ENCODE measurements around the gene STAC2. TPM values are rescaled to one million over a fixed set of nuclear protein-coding genes. Genes with fewer than 3 reads are reported as not detected.
A peak's percentile ranks its signal among the peaks of the same experiment; 100 is the strongest.

The STAC2 gene
- total RNA-seq, 2 donors from 2014 or later, result 0.71 to 1.2 TPM

DNA sequence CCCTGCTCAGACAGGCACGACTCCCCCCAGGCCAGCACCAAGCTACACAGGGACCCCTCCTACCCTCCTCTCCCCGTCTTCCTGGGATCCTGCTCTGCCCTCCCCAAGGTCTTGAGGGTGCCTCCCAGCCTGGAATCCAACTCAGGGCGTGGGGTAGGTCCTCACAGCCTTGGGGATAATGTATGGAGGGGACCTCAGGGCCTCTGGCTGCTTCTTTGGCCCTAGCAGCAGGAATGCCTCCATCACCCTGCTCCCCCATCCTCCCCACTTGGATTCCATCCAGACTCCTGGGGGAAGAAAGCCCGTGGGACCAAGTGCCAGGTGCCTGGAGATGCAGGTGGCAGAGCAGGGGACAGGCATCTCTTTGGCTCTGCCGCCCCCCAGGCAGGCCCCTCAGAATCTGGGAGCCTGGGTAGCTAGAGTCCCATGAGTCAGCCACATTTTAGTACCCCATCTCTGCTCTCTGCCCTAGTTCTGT is 10.7 kb upstream of the STAC2 start:
- peak; percentile 36 for DNase-seq (ENCODE audit: low spot score)
- intact Hi-C loops (cut with DNase I), result loop anchor here in 1 of 2 donors (10.0 kb wide), 1 partner anchor 252 kb away; no protein-coding TSS in a partner anchor

DNA sequence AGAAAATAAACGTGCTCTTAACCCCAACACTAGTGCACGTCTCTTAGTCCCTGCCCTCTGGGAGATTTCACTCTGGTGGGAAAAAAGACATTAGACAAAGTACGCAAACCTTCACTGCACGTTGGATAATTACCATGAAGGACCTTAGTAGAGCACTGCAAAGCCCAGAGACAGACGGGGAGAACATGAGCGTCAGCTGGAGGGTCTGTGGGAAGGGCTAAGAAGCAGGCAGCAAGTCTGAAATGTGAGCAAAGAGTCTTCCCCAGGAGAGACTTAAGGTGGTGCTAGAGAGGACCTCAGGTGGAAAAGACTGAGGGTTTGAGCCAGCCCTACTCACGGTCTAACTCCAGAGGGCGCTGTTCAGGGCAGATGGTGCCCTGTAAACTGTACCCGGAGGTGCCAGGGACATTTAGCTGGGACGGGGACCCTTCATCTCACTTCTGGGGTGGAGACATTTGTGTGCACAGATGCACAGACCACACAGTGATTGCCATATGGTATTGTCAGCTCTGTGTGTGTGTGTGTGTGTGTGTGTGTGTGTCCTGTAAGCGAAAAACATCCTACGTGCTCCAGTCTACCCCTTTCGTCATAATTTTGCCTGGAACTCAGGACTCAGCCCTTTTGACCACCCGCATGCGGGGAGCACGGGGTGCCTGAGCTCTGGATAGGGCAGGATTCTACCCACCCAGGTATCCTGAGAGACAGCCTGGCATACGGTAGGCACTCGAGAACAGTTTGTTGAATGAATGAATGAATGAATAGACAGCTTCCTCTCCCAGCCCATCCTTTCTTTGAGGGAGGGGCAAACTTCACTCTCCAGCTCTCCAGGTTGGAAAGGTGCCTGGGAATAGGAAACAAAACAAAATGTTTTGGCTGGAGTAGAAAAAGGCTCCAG is 10.1 kb upstream of the STAC2 start:
- DNase-seq (ENCODE audit: low spot score), result peak; percentile 19
- intact Hi-C loops (cut with DNase I), result loop anchor here in 1 of 2 donors (10.0 kb wide), 1 partner anchor 251 kb away; no protein-coding TSS in a partner anchor

- no peak for DNase-seq (ENCODE audit: low spot score)
- intact Hi-C loops (cut with DNase I), result loop anchor here in 1 of 2 donors (10.0 kb wide), 1 partner anchor 247 kb away; no protein-coding TSS in a partner anchor
These were observed 6.1 kb upstream of the STAC2 start for GRCh38 chr17:39231591-39232551.

- intact Hi-C loops (cut with DNase I), result loop anchor here in 1 of 2 donors (10.0 kb wide), 1 partner anchor 246 kb away; no protein-coding TSS in a partner anchor
- DNase-seq (ENCODE audit: low spot score), result no peak
These were observed 5.4 kb upstream of the STAC2 start for GRCh38 chr17:39231091-39231561.

DNA sequence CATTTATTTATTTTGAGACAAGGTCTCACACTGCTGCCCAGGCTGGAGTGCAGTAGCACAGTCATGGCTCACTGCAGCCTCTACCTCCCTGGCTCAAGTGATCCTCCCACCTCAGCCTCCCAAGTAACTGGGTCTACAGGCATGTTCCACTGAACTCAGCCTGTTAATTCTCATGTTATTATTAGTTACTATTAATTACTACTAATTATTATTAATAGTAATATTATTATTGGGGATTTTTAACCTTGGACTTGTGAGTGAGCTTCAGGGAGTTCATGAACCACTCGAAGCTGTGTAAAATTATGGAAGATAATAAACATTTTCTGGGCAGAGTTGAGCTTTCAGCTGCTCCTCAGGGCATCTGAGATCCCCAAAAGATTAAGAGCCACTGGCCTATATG is 4.6 kb upstream of the STAC2 start:
- intact Hi-C loops (cut with DNase I), result loop anchor here in 1 of 2 donors (10.0 kb wide), 1 partner anchor 246 kb away; no protein-coding TSS in a partner anchor
- no peak for DNase-seq (ENCODE audit: low spot score)

DNA sequence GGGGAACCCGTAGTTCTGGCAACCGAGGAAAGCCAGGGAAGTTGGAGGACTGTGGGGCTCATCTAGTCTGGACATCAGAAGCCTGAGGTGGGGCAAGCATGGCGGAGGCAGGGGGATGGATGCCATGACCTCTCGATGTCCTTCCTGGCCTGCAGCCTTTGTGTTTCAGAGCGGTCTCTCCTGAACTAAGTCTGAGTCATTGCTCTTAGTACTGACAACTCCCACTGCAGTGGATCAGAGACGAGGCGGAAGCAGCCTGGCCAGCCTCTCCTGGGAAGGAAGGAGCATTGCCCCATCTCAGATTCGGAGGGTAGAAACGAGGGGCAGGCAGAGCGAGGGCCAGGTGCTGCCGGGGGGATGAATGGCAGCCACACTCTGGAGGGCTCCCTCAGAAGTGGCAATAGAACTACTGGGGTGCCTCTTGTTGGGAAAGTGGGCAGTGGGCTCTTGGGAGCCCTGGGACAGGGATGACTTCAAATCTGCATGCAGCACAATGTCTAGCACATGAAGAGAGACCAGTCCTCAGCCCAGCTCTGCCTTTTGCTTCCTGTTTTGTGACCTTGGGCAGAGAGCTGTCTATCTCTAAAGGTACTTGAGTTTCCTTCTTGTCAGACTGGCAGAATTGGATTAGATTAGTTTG is 3.6 kb upstream of the STAC2 start:
- intact Hi-C loops (cut with DNase I), result no loop called here
- DNase-seq (ENCODE audit: low spot score), result no peak

DNA sequence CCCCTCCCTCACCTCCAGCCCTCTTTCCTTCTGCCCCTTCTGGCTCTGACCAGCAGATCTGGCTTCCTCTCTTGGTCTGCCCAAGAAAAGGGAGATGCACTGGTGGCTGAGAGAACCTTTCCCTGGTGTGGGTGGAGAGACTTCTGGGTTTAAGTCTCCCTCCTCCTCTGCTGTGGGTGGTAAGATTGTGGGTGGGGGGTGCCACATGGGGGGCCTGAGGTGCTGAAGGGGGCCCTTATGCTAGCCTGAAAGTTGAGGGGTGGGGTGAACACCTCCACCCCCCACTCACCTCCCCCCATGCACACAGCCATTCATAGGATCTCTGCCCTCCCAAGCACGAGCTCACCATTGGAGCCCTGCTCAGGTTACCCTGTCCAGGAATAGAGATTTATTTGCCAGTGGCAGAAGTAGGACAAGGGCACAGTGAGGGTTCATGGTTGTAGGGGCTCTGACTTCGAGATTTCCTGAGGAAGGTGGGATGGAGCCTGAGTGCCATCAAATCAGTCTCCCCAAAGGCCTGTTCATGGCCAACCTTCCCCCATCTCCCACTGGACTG is 1.7 kb upstream of the STAC2 start:
- intact Hi-C loops (cut with DNase I), result no loop called here
- DNase-seq (ENCODE audit: low spot score), result no peak

DNA sequence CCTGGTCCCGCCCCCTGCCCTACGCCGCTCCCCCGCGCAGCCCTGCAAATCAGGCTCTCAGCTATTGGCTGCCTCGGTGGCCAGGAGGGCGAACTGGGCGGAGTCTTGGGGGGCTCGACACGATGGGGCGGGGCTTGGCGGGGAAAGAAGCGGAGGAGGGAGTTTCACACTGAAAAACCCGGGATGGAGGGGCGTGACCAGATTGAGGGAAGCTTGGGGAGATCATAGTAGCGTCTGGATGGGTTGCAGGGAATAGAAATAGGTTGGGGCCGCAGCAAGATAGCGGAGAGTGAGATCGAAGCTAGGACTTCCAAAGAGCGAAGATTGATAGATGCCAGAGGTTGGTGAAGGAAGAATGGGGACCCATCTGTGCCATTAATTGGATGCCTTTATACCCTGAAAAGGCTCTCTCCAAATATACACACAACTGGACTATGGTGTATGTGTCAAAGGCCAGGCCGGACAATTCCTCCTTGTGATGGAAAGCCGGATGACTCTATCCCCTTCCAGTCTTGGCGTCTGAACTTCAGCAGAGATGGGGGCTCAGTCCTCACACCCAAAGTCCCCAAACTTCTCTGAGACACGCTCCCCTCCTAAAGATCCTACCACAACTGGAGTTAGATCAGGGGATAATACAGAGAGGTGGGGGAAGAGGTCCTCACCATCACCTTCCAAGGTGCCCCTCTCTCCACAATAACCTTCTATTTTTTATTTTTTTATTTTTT is 376 bp upstream of the STAC2 start:
- intact Hi-C loops (cut with DNase I), result no loop called here
- peak; percentile 90 for DNase-seq (ENCODE audit: low spot score)

DNA sequence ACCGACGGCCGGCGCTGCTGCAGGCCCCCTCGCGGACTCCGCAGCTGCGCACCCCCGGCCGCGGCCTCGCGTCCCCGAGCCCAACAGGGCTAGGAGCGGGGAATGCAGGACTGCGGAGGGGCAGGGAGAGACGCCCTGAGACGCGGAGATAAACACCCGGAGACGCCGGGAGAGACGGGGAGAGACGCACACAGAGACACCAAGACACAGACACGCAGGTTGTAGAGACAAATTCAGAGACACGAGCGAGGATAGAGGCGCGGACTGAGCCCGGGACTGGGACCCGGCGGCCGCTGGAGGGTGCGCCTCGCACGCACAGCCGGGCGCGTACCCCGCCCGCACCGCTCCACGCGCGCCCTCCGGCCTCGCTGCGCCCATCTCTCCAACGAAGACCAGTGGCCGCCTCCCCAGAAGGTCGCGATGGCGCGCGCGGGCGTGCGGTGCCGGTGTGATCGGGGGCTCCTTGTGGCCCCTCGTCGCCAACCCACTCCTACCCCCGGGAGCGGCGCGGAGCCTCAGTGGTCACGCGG is 902 bp downstream of the STAC2 start:
- intact Hi-C loops (cut with DNase I), result no loop called here
- no peak for DNase-seq (ENCODE audit: low spot score)

DNA sequence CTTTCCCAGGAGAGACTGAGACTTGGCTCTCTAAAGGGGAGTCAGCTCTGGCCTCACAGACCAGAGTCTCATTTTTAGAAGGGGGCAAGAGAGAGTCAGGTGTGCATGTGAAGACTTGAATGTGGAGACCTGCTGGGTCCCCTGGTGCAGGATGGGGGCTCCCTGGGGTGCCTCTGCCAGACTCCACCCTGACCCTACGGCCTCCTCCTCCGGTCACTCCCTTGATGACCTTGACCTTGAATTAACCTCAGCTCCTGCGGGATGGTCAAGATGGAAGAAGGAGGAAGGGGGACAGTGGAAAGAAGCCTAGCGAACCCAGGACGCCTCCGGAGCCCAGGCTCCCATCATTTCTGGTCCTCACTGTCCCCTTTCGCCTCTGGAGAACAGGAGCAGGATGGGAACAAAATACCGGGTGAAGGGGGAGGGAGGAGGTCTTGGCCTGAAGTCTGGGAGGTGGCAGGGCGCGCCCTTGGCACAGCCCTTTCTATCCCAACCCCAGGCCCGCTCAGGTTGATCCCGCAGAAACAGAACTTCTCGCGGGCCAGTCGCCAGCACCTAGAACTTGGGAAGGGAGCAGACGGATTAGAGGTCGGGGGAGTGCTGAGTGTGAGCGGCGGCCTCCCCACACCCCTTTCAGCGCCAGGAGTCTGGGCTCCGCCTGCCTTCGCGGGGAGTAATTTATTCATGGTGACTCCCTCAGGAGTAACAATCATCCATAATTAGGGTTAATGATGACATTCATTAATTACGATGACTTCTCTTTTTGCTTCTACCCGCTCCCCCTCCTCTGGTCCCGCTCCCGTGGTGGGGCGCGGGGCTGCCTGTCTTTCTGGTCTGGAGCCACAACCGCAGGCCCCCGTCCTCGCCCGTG is 1.6 kb downstream of the STAC2 start:
- intact Hi-C loops (cut with DNase I), result no loop called here
- DNase-seq (ENCODE audit: low spot score), result no peak

DNA sequence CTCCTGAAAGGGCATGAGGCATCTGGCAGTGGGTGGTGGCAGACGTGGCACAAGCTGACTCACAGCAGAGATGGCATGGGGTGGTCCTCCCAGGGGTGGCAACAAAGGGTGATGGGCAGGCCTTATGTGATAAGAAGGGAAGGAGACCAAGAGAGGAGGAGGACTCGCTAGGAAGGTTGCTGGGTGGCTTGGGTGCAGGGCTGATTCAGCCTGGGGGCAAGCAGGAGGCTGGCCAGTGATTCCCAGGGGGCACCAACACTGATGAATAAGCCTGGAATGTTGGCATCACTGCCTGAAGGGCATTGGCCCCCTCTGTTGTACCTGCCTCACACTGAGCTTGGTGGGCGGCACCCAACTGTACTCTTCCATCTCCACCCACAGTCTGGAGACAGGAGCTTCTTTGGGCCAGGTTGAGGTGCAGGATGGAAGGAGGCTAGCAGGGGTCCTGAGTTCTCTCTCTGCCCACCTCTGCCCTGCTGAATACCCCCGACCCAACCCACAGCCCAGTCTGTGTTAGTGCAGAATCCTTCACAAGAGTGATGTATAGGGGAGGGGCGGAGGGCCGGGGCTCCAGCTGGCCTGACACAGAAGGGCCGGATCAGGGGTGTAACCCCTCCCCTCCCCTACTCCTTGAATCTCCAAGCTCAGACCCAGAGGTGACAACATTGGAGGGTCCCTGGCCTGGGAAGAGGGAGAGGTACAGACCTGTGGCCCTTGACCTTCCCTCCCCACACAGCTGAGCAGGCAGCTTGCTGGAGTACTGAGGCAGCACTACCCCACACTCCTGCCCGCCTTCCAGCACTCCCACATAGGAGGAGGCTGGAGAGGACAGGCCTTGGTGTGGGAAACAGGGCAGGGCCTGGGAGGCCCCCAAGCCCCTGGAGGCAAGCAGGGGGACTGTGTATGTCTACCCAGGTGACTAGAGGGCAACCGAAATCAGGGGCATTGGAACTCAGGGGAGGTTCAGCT is 2.6 kb downstream of the STAC2 start:
- DNase-seq (ENCODE audit: low spot score), result no peak
- intact Hi-C loops (cut with DNase I), result no loop called here

DNA sequence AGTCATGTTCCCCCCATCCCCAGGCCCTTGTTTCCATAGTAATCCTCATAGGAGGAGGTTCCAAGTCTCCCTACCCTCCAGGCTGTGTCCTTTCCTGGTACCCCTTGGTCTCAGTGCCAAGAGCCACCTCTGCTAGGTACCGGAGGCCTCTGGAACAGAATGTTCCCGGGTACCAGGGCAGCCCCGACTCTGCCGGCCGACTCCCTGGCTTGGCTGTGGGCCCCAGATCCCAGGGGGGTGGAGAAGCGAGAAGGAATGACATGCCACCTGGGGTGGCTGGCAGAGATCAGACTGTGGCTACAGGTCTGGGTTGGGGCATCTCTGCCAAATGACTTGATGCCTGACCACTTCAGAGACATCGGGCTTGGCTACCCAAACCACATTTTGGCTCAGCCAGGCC is 3.6 kb downstream of the STAC2 start:
- intact Hi-C loops (cut with DNase I), result no loop called here
- DNase-seq (ENCODE audit: low spot score), result no peak

DNA sequence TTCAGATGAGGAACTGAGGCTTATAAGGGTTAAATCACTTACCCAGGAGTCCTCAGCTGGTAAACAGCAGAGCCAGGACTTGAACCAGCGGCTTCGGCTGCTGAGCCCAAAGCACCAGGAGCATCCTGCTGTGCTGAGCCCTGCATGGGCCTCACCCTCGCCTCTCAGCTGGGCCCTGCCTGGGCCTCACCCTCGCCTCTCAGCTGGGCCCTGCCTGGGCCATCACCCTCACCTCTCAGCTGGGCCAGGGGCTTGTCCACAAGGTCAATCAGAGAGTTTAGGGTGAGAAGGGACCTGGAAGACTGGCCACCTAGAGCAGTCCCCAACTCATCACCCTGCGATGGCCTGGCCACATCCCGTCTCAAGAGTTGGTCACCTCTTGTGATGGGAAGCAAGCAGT is 4.2 kb downstream of the STAC2 start:
- no peak for DNase-seq (ENCODE audit: low spot score)
- intact Hi-C loops (cut with DNase I), result no loop called here

GRCh38 chr17:39219647-39220154 is 6.0 kb downstream of the STAC2 start:
- no peak for DNase-seq (ENCODE audit: low spot score)
- intact Hi-C loops (cut with DNase I), result no loop called here

DNA sequence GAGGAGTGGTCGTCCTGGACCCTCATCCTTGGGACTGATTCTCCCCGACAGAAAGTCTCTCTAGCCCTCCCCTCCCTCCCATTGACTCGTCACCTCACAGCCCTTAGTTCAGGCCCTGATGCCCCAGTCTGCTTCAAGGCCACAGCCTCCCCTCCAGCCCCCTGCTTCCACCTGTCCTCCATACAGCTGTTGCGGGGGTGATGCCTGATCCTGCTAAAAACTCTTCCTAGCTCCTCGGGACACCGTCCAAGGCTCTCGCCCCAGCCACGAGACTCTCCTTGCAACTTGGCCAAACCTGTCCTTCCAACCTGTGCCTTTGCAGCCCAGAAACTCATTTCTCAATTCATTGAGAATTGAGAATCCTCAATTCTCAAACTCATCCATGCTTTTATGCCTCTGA is 6.8 kb downstream of the STAC2 start:
- intact Hi-C loops (cut with DNase I), result no loop called here
- DNase-seq (ENCODE audit: low spot score), result no peak
